Esophagus muscularis mucosa (tissue), 3 donors: ENCODE data around the gene ZNF41.

Experiments
- POLR2A ChIP-seq: fragments of 450-650 bp; IDR thresholded peaks from one replicate; pipeline ENCODE4 v1.6.1; 2017; ENCODE audit warnings: antibody characterized with exemption, moderate library complexity, mild to moderate bottlenecking, low read depth
- POLR2AphosphoS5 ChIP-seq, 2 donors: sonication (generic); formaldehyde crosslinking; IDR thresholded peaks; one replicate each; pipeline ENCODE4 v1.6.1; 2017; ENCODE audit warnings: antibody characterized with exemption in 2 of 2
- TF ChIP-seq, protein P1 (sequence below), 3 experiments: fragments of 200-600 bp in 2 of 3; fragments of 450-650 bp in 1 of 3; sonication (generic) in 2 of 3; IDR thresholded peaks; one replicate each; pipeline ENCODE4 v1.5.1; 2017 to 2019; ENCODE audit warnings: antibody characterized with exemption in 3 of 3, mild to moderate bottlenecking in 2 of 3, moderate library complexity in 1 of 3

DNA sequence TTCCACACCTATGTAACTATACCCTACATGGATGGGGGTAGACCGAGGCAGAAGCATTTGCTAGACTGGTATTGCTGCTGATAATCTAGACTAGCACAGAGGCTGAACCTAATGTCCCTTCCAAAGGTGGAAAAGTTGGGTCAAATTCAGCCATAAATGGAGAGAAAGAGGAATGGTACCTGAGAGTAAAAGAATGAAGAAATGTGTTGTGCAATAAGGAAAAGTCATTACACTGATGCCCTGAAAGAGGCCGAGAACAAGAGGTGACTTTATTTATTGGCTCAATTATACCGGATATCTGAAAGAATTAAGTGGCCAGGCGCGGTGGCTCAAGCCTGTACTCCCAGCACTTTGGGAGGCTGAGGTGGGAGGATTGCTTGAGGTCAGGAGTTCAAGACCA, 52.1 kb downstream of the ZNF41 start:
- TF ChIP-seq POLR2A, result no peak
- TF ChIP-seq, protein P1, sequence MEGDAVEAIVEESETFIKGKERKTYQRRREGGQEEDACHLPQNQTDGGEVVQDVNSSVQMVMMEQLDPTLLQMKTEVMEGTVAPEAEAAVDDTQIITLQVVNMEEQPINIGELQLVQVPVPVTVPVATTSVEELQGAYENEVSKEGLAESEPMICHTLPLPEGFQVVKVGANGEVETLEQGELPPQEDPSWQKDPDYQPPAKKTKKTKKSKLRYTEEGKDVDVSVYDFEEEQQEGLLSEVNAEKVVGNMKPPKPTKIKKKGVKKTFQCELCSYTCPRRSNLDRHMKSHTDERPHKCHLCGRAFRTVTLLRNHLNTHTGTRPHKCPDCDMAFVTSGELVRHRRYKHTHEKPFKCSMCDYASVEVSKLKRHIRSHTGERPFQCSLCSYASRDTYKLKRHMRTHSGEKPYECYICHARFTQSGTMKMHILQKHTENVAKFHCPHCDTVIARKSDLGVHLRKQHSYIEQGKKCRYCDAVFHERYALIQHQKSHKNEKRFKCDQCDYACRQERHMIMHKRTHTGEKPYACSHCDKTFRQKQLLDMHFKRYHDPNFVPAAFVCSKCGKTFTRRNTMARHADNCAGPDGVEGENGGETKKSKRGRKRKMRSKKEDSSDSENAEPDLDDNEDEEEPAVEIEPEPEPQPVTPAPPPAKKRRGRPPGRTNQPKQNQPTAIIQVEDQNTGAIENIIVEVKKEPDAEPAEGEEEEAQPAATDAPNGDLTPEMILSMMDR (IDR thresholded peaks at IDR 0.05), result no peak
- no peak for TF ChIP-seq POLR2AphosphoS5 (IDR thresholded peaks at IDR 0.05)
